Right lobe of liver (tissue), 4 donors: Measurements from ENCODE around the gene SLC39A11.

Source experiments
- POLR2A ChIP-seq: fragments of 450-650 bp; IDR thresholded peaks from one replicate; pipeline ENCODE4 v1.6.1; 2017; ENCODE audit warnings: antibody characterized with exemption, mild to moderate bottlenecking
- TF ChIP-seq, protein P1 (sequence below), 4 donors: fragments of 200-600 bp in 3 of 4; fragments of 450-650 bp in 1 of 4; IDR thresholded peaks; one replicate each; pipeline versions ENCODE4 v1.5.1 to v1.8.0; 2016 to 2022; ENCODE audit warnings: antibody characterized with exemption in 4 of 4, mild to moderate bottlenecking in 2 of 4
- donor health status: DM: no; HTN: no; CAD: no.
- donor health status: DM: no; HTN: no; CAD: no.
- donor health status: DM: no; HTN: yes; CAD: no.

DNA sequence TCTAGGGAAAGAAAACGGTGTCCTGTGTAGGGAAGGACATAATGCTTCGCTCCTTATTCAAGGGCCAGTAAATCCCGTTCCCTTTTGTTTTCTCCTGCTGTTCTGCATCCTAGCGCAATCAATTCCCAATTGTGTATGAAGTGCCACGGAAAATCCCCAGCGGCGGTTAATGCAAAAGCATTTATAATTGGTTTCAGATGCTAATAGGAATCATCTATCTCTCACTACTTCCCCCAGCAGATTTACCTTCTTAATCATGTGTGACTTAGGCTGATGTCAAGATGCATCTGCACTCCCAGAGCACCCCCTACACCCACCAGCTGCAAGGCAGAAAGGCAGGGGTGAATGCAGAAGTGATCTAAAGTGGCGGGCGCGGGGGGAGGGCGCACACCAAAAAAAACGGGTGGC, 39.6 kb upstream of the SLC39A11 start:
- TF ChIP-seq, protein P1, sequence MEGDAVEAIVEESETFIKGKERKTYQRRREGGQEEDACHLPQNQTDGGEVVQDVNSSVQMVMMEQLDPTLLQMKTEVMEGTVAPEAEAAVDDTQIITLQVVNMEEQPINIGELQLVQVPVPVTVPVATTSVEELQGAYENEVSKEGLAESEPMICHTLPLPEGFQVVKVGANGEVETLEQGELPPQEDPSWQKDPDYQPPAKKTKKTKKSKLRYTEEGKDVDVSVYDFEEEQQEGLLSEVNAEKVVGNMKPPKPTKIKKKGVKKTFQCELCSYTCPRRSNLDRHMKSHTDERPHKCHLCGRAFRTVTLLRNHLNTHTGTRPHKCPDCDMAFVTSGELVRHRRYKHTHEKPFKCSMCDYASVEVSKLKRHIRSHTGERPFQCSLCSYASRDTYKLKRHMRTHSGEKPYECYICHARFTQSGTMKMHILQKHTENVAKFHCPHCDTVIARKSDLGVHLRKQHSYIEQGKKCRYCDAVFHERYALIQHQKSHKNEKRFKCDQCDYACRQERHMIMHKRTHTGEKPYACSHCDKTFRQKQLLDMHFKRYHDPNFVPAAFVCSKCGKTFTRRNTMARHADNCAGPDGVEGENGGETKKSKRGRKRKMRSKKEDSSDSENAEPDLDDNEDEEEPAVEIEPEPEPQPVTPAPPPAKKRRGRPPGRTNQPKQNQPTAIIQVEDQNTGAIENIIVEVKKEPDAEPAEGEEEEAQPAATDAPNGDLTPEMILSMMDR (IDR thresholded peaks at IDR 0.05) = no peak
- TF ChIP-seq POLR2A = no peak
